ENCODE results near the gene LZTR1.
"Not testable (repeated sequence)": the region's sequence is repeated elsewhere in the genome, so short reads cannot be mapped to it uniquely, and the experiment has no call there.

The LZTR1 gene

DNA sequence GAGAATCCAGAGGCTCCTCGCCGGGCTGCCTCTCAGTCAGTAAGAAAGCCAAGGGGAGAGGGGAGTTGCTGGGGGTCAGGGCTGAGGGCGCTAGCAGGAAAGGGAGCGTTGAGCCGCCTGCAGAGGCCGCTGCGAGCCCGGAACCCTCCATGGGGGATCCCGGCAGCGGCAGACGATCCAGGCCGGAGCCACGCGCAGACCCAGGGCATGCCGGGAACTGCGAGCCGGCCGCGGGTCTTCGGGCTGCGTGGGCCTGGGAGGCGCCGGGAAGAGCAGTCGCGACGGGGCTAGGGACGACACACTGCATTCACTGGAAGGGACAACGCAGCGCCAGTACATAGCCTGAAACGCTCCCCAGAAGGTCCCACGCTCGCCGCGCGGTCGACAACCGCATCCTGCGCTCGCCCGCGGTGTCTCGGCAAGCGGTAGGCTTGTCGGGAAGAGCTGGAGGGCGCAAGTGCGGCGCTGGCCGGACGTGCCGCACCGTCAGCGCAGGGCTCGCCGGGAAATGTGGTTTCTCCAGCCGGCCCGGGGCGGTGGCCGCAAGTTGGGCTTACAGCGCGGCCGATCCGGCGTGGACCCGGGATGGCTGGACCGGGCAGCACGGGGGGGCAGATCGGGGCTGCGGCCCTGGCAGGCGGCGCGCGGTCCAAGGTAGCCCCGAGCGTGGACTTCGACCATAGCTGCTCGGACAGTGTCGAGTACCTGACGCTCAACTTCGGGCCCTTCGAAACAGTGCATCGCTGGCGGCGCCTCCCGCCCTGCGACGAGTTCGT is at the start of gene LZTR1:
Gene LZTR1 (plus strand): TSS at position 511 of the 776 bp plus-strand sequence. CDS start 75 bp downstream, at position 586.
- DNase-seq (ENCODE audit: low read depth) = peak; percentile 68

GRCh38 chr22:20933910-20934309 is 48.2 kb upstream of the LZTR1 start:
- no peak for DNase-seq (ENCODE audit: low read depth)

GRCh38 chr22:20935049-20935448 is 47.0 kb upstream of the LZTR1 start:
- DNase-seq (ENCODE audit: low read depth) = not testable (repeated sequence)

GRCh38 chr22:20935780-20936539 is 46.1 kb upstream of the LZTR1 start:
- DNase-seq (ENCODE audit: low read depth) = not testable (repeated sequence)

GRCh38 chr22:20937031-20937793 is 44.9 kb upstream of the LZTR1 start:
- no peak for DNase-seq (ENCODE audit: low read depth)

- DNase-seq (ENCODE audit: low read depth) = no peak
These were observed 44.1 kb upstream of the LZTR1 start for GRCh38 chr22:20937794-20938671.

DNA sequence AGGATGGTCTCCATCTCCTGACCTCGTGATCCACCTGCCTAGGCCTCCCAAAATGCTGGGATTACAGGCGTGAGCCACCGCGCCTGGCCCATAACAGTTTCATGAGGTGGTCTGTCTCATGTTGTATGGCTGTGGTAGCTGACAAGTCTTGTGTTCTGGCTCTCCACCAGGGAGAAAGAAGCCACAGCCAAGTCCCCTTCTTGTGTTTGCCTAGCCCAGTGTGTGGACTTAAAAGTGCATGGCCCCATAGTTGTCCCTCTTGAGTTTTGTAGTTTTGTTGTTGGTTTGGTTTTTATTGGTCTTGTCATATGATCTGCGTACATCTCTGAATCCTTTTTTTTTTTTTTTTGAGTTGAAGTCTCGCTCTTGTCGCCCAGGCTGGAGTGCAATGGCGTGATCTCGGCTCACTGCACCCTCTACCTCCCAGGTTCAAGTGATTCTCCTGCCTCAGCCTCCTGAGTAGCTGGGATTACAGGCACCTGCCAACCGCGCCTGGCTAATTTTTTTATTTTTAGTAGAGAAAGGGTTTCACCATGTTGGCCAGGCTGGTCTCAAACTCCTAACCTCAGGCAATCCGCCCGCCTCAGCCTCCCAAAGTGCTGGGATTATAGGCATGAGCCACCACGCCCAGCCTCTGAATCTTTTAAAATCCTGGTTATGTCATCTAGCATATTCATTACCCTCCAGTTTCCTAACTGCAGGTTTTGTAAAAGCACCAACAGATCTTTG is 42.5 kb upstream of the LZTR1 start:
- not testable (repeated sequence) for DNase-seq (ENCODE audit: low read depth)

GRCh38 chr22:20940186-20940651 is 41.9 kb upstream of the LZTR1 start:
- no peak for DNase-seq (ENCODE audit: low read depth)

- DNase-seq (ENCODE audit: low read depth) = no peak
These were observed 41.2 kb upstream of the LZTR1 start for GRCh38 chr22:20940904-20941385.

GRCh38 chr22:20942203-20942902 is 39.7 kb upstream of the LZTR1 start:
- DNase-seq (ENCODE audit: low read depth) = not testable (repeated sequence)

GRCh38 chr22:20943104-20943933 is 38.8 kb upstream of the LZTR1 start:
- DNase-seq (ENCODE audit: low read depth) = no peak

DNA sequence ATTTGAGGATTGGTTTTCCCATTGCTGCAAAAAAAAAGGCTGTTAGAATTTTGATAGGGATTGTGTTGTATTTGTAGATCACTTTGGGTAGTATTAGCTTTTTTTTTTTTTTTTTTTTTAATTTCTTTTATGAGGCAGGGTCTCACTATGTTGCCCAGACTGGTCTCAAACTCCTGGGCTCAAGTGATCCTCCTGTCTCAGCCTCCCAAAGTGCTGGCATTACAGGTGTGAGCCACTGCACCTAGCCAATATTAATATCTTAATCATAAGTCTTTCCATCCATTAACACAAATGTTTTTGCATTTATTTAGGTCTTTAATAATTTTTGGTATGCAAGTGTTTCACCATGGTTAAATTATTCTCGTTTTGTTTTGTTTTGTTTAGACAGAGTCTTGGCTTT is 38.1 kb upstream of the LZTR1 start:
- DNase-seq (ENCODE audit: low read depth) = no peak

DNA sequence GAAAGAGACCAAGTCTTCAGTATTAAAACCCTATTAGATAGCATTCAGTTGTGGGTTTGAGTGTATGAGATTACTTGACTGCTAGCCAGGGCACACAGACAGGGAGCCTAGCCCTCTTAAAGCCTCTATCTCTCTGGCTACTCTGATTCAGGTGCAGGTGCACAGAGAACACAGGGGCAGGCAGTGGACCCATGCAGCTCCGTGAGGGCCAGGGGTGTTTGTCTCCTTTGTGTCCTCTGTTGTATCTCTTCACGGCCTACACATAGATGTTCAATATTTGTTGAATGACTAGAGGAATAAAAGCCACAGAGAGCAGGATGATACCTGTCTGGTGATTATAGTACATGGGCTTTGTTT is 36.5 kb upstream of the LZTR1 start:
- no peak for DNase-seq (ENCODE audit: low read depth)

- no peak for DNase-seq (ENCODE audit: low read depth)
These were observed 35.8 kb upstream of the LZTR1 start for GRCh38 chr22:20946080-20946986.

DNA sequence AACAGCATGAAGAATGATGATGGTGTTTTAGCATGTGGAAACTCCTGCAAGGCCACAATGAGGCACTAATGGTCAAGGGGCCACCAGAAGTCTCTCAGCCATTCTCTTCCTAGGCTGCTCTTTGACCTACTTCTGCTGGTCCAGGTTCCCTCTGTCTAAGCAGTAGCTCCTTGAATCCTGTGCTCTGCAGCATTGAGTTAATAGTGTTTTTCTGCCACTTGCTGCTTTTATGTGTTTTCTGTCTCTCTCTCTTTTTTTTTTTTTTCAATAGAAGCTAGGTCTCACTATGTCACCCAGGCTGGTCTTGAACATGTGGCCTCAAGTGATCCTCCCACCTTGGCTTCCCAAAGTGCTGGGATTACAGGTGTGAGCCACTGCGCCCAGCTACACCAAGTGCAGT is 35.1 kb upstream of the LZTR1 start:
- no peak for DNase-seq (ENCODE audit: low read depth)

DNA sequence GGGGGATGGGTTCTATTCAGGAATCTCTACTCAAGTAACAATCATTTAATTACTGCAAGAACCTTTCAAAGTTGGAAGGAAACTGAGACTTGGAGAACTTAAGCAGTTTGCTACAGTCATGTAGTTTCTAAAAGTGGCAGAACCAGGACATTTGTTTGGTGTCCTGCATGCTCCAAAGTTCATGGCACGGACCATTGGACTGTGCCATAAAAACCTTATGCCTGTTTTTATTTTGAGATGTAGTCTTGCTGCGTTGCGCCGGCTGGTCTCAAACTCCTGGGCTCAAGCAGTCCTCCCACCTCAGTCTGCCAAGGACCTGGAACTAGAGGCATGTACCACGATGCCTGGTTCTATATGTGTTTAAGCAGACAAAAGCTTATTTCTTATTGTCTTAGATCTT is 33.6 kb upstream of the LZTR1 start:
- no peak for DNase-seq (ENCODE audit: low read depth)

GRCh38 chr22:20948989-20949388 is 33.1 kb upstream of the LZTR1 start:
- no peak for DNase-seq (ENCODE audit: low read depth)

- DNase-seq (ENCODE audit: low read depth) = no peak
These were observed 32.4 kb upstream of the LZTR1 start for GRCh38 chr22:20949698-20950183.
